Endothelial cell (in vitro differentiated cells): Measurements from ENCODE around the gene C21orf58. TPM values are rescaled to one million over a fixed set of nuclear protein-coding genes. Genes with fewer than 3 reads are reported as not detected.
A peak's percentile ranks its signal among the peaks of the same experiment; 100 is the strongest.

Source experiments
- DNase-seq: peaks from one replicate; pipeline ENCODE4 v3.0.0; 2021; ENCODE audit warnings: low spot score
- H3K27ac Mint-ChIP-seq: one replicate; pipeline ENCODE4 v1.8.0; 2021; ENCODE audit warnings: mixed read lengths, inconsistent platforms; ENCODE audit not compliant: unreplicated experiment
- H3K27me3 Mint-ChIP-seq: one replicate; pipeline ENCODE4 v1.8.0; 2021; ENCODE audit warnings: mild to moderate bottlenecking, moderate library complexity, mixed read lengths, inconsistent platforms; ENCODE audit not compliant: unreplicated experiment
- H3K36me3 Mint-ChIP-seq: one replicate; pipeline ENCODE4 v1.8.0; 2021; ENCODE audit warnings: mild to moderate bottlenecking, low read depth, mixed read lengths, inconsistent platforms; ENCODE audit not compliant: unreplicated experiment
- H3K4me1 Mint-ChIP-seq: one replicate; pipeline ENCODE4 v1.8.0; 2021; ENCODE audit warnings: mild to moderate bottlenecking, mixed read lengths, inconsistent platforms; ENCODE audit not compliant: unreplicated experiment
- H3K4me3 Mint-ChIP-seq: one replicate; pipeline ENCODE4 v1.8.0; 2021; ENCODE audit warnings: mild to moderate bottlenecking, mixed read lengths, inconsistent platforms; ENCODE audit not compliant: unreplicated experiment
- H3K9me3 Mint-ChIP-seq: one replicate; pipeline ENCODE4 v1.8.0; 2021; ENCODE audit warnings: mixed read lengths, inconsistent platforms; ENCODE audit not compliant: unreplicated experiment
- CTCF ChIP-seq: fragments of 200-600 bp; sonication (generic); IDR thresholded peaks from one replicate; pipeline ENCODE4 v1.5.0; 2021; ENCODE audit warnings: antibody characterized with exemption; ENCODE audit not compliant: unreplicated experiment
- total RNA-seq: library from RNA; stranded (reverse); fragmentation: NEBNext Ultra II Directional; extraction: Animal tissue kit (Norgen Biotek cat#: 25700); gene quantifications from one replicate; pipeline ENCODE4 v1.2.1, GENCODE V29; 2021; ENCODE audit not compliant: unreplicated experiment

C21orf58 gene
- total RNA-seq, 1 donor from 2014 or later = 5.9 TPM

- no peaks in the 10 kb centered on the region for H3K9me3 Mint-ChIP-seq
- no peaks in the 10 kb centered on the region for H3K4me1 Mint-ChIP-seq
- H3K36me3 Mint-ChIP-seq = peaks cover 35% of the 10 kb centered on the region
- H3K4me3 Mint-ChIP-seq = peak overlapping the region; percentile 3
- H3K27ac Mint-ChIP-seq = no peak overlapping the region
- DNase-seq = no peak
- TF ChIP-seq CTCF = no peak
- no peaks in the 10 kb centered on the region for H3K27me3 Mint-ChIP-seq
Measured at GRCh38 chr21:46266946-46267345, 56.7 kb downstream of the C21orf58 start.

- no peaks in the 10 kb centered on the region for H3K27me3 Mint-ChIP-seq
- DNase-seq = no peak
- peaks cover 38% of the 10 kb centered on the region for H3K36me3 Mint-ChIP-seq
- H3K9me3 Mint-ChIP-seq = no peaks in the 10 kb centered on the region
- no peaks in the 10 kb centered on the region for H3K4me1 Mint-ChIP-seq
- H3K27ac Mint-ChIP-seq = no peak overlapping the region
- no peak overlapping the region for H3K4me3 Mint-ChIP-seq
- TF ChIP-seq CTCF = no peak
Measured at GRCh38 chr21:46265736-46266525, 57.7 kb downstream of the C21orf58 start.

- no peak for TF ChIP-seq CTCF
- Mint-ChIP-seq H3K9me3 (no peaks in the 10 kb centered on the region), H3K36me3 (peaks cover 37% of the 10 kb centered on the region), H3K4me3 (no peak overlapping the region), H3K27me3 (no peaks in the 10 kb centered on the region), H3K4me1 (no peaks in the 10 kb centered on the region), H3K27ac (no peak overlapping the region)
- no peak for DNase-seq
Measured at GRCh38 chr21:46264690-46265144, 59.0 kb downstream of the C21orf58 start.

GRCh38 chr21:46264046-46264689 is 59.5 kb downstream of the C21orf58 start:
- no peak overlapping the region for H3K4me3 Mint-ChIP-seq
- H3K9me3 Mint-ChIP-seq = no peaks in the 10 kb centered on the region
- no peak overlapping the region for H3K27ac Mint-ChIP-seq
- TF ChIP-seq CTCF = no peak
- DNase-seq = no peak
- no peaks in the 10 kb centered on the region for H3K27me3 Mint-ChIP-seq
- H3K4me1 Mint-ChIP-seq = no peaks in the 10 kb centered on the region
- peaks cover 37% of the 10 kb centered on the region for H3K36me3 Mint-ChIP-seq

- Mint-ChIP-seq H3K4me3 (no peak overlapping the region), H3K27me3 (peaks cover 1% of the 10 kb centered on the region), H3K4me1 (peaks cover 9% of the 10 kb centered on the region), H3K27ac (no peak overlapping the region), H3K36me3 (peaks cover 48% of the 10 kb centered on the region), H3K9me3 (no peaks in the 10 kb centered on the region)
- TF ChIP-seq CTCF = no peak
- no peak for DNase-seq
Measured at GRCh38 chr21:46256501-46256994, 67.1 kb downstream of the C21orf58 start.
